Upper lobe of left lung (tissue), 4 donors: ENCODE data around the gene KRT86.

Experiments used
- POLR2A ChIP-seq, 4 donors: fragments of 450-650 bp; IDR thresholded peaks; one replicate each; pipeline ENCODE4 v1.5.1; 2016 to 2017; ENCODE audit warnings: antibody characterized with exemption in 4 of 4, mild to moderate bottlenecking in 2 of 4
- TF ChIP-seq, protein P1 (sequence below), 6 experiments: fragments of 450-650 bp in 4 of 6; fragments of 200-600 bp in 2 of 6; sonication (generic) in 2 of 6; IDR thresholded peaks; one replicate each; pipeline ENCODE4 v1.5.1; 2016 to 2019; ENCODE audit warnings: antibody characterized with exemption in 6 of 6

DNA sequence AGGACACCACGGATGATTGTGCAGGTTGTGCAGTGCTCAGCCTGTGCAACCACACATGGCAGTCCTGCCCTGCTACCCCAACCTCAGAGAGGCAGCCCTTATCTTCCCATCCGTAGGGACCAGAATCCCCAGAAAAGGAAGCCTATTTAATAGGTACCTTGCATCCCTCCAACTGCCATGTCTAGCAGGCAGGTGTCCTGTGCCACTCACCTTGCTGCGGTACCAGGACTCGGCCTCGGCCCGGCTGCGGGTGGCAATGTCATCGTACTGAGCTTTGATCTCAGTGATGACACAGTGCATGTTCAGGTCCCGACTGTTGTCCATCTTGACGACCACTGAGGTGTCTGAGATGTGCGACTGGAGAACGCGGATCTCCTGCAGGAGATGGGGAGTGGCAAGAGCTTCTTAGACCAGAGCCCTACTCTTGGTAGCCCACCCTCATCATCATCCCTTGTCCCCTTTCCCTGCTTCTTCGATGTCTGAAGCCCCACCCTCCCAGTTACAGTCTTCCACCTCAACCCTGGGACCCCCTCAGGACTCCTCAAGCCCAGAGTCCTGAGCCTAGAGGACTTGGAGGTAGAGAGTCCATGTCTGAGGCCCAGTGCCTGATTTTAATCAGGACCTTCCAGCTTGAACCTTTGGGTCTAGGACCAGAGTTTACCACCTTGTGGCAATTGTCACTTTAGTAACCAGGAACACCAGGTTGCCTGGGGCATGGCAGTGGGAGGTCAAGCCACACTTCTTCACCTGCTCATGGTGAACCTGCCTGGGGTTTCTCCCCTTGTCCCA is 20.9 kb upstream of the KRT86 start:
- TF ChIP-seq, protein P1, sequence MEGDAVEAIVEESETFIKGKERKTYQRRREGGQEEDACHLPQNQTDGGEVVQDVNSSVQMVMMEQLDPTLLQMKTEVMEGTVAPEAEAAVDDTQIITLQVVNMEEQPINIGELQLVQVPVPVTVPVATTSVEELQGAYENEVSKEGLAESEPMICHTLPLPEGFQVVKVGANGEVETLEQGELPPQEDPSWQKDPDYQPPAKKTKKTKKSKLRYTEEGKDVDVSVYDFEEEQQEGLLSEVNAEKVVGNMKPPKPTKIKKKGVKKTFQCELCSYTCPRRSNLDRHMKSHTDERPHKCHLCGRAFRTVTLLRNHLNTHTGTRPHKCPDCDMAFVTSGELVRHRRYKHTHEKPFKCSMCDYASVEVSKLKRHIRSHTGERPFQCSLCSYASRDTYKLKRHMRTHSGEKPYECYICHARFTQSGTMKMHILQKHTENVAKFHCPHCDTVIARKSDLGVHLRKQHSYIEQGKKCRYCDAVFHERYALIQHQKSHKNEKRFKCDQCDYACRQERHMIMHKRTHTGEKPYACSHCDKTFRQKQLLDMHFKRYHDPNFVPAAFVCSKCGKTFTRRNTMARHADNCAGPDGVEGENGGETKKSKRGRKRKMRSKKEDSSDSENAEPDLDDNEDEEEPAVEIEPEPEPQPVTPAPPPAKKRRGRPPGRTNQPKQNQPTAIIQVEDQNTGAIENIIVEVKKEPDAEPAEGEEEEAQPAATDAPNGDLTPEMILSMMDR (IDR thresholded peaks at IDR 0.05), result no peak
- TF ChIP-seq POLR2A (IDR thresholded peaks at IDR 0.05), result no peak
